ENCODE measurements around the gene CMSS1.

The CMSS1 gene

DNA sequence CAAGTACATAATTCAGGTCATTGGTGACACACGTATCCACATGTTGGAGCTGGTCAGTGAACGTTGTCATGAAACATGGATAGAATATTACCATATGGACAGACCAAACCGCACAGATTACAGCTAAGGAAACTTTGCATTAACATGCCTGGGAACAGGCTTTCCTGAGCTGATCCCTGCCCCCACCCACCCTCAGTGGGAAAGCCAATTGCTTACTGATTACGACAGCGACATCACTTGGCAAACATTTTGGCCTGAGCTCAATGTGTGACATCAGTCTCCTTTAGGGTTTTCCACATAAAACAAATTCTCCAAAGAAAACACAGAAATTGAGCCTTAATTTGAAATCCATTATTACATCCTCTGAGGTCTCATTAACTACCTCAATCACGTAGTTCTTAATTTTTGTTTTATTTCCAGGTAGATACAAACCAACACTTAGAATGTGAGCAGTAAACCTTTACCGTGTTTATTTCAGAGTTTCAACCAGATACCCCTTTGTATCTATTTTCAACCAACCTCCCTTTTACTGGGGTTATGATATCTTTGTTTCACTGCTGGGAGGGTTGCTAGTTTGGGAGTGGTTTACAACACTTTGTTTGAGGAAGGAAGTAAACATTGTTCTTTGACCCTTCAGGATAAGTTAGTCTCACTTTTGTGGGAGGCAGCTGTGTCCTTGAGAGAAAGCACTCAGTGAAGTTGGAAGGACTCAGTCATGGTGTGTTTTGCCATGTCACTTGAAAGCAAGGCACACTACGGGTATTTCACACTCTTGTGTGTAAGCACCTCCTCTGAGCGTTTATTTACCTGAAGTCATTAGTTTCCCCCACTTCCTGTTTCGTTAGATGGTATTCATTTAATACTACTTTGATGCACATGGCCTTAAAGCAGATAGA lies 103.1 kb downstream of the CMSS1 start:
- Histone ChIP-seq H3K9me3 (ENCODE audit: control insufficient read depth, insufficient read depth, low read depth, low read length) (no peaks in the 10 kb centered on the region), H3K4me3 (ENCODE audit: low read depth, low read length) (no peak overlapping the region), H3K36me3 (ENCODE audit: control insufficient read depth in 2 of 2, insufficient read depth in 1 of 2, low read length in 2 of 2) (no peaks in the 10 kb centered on the region), H3K4me1 (ENCODE audit: control insufficient read depth, insufficient read depth, low read length) (peaks cover 3% of the 10 kb centered on the region; the same call in 1 of the 2 replicates), H3K27ac (ENCODE audit: extremely low read depth, low read depth, low read length) (peak overlapping the region; percentile 8)
- POLR2A ChIA-PET = no interaction called here
- CTCF ChIA-PET = no interaction called here
- no peak for TF ChIP-seq ZNF292 (tag by site-specific recombination; IDR thresholded peaks at IDR 0.05; ENCODE audit: borderline replicate concordance, low read depth)
- no peak for TF ChIP-seq ZNF221 (tag by site-specific recombination; IDR thresholded peaks at IDR 0.05; ENCODE audit: borderline replicate concordance)
- no peak for TF ChIP-seq ZNF664 (tag by site-specific recombination; IDR thresholded peaks at IDR 0.05)
- no peak; the same call in 1 of the 2 replicates for TF ChIP-seq ZBTB20 (tag by site-specific recombination; IDR thresholded peaks at IDR 0.05)
- TF ChIP-seq ZNF266 (tag by site-specific recombination; IDR thresholded peaks at IDR 0.05; ENCODE audit: low read depth) = no peak
- TF ChIP-seq, protein P1, sequence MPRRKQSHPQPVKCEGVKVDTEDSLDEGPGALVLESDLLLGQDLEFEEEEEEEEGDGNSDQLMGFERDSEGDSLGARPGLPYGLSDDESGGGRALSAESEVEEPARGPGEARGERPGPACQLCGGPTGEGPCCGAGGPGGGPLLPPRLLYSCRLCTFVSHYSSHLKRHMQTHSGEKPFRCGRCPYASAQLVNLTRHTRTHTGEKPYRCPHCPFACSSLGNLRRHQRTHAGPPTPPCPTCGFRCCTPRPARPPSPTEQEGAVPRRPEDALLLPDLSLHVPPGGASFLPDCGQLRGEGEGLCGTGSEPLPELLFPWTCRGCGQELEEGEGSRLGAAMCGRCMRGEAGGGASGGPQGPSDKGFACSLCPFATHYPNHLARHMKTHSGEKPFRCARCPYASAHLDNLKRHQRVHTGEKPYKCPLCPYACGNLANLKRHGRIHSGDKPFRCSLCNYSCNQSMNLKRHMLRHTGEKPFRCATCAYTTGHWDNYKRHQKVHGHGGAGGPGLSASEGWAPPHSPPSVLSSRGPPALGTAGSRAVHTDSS (tag by site-specific recombination; IDR thresholded peaks at IDR 0.05) = no peak
- TF ChIP-seq, protein P2, sequence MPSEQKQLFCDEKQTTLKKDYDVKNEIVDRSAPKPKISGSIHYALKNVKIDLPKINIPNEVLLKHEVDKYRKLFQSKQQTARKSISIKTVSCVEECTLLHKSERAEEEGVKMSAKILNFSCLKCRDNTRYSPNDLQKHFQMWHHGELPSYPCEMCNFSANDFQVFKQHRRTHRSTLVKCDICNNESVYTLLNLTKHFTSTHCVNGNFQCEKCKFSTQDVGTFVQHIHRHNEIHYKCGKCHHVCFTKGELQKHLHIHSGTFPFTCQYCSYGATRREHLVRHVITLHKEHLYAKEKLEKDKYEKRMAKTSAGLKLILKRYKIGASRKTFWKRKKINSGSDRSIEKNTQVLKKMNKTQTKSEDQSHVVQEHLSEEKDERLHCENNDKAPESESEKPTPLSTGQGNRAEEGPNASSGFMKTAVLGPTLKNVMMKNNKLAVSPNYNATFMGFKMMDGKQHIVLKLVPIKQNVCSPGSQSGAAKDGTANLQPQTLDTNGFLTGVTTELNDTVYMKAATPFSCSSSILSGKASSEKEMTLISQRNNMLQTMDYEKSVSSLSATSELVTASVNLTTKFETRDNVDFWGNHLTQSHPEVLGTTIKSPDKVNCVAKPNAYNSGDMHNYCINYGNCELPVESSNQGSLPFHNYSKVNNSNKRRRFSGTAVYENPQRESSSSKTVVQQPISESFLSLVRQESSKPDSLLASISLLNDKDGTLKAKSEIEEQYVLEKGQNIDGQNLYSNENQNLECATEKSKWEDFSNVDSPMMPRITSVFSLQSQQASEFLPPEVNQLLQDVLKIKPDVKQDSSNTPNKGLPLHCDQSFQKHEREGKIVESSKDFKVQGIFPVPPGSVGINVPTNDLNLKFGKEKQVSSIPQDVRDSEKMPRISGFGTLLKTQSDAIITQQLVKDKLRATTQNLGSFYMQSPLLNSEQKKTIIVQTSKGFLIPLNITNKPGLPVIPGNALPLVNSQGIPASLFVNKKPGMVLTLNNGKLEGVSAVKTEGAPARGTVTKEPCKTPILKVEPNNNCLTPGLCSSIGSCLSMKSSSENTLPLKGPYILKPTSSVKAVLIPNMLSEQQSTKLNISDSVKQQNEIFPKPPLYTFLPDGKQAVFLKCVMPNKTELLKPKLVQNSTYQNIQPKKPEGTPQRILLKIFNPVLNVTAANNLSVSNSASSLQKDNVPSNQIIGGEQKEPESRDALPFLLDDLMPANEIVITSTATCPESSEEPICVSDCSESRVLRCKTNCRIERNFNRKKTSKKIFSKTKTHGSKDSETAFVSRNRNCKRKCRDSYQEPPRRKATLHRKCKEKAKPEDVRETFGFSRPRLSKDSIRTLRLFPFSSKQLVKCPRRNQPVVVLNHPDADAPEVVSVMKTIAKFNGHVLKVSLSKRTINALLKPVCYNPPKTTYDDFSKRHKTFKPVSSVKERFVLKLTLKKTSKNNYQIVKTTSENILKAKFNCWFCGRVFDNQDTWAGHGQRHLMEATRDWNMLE (tag by site-specific recombination; conservative IDR thresholded peaks at IDR 0.05; ENCODE audit: low read depth) = no peak
- TF ChIP-seq ZNF2 (tag by site-specific recombination; IDR thresholded peaks at IDR 0.05) = 0 out of 2 replicates have a peak, but pooled peaks have one; percentile 68
- no peak for TF ChIP-seq ZNF302 (tag by site-specific recombination; IDR thresholded peaks at IDR 0.05; ENCODE audit: low read depth)
- TF ChIP-seq, protein P3, sequence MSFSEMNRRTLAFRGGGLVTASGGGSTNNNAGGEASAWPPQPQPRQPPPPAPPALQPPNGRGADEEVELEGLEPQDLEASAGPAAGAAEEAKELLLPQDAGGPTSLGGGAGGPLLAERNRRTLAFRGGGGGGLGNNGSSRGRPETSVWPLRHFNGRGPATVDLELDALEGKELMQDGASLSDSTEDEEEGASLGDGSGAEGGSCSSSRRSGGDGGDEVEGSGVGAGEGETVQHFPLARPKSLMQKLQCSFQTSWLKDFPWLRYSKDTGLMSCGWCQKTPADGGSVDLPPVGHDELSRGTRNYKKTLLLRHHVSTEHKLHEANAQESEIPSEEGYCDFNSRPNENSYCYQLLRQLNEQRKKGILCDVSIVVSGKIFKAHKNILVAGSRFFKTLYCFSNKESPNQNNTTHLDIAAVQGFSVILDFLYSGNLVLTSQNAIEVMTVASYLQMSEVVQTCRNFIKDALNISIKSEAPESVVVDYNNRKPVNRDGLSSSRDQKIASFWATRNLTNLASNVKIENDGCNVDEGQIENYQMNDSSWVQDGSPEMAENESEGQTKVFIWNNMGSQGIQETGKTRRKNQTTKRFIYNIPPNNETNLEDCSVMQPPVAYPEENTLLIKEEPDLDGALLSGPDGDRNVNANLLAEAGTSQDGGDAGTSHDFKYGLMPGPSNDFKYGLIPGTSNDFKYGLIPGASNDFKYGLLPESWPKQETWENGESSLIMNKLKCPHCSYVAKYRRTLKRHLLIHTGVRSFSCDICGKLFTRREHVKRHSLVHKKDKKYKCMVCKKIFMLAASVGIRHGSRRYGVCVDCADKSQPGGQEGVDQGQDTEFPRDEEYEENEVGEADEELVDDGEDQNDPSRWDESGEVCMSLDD (tag by site-specific recombination; IDR thresholded peaks at IDR 0.05) = no peak
- TF ChIP-seq ZNF785 (tag by site-specific recombination; IDR thresholded peaks at IDR 0.05) = no peak
- TF ChIP-seq ZEB2 (tag by site-specific recombination; IDR thresholded peaks at IDR 0.05) = 0 out of 2 replicates have a peak, but pooled peaks have one; percentile 69
- TF ChIP-seq ZNF433 (tag by site-specific recombination; IDR thresholded peaks at IDR 0.05; ENCODE audit: low read depth) = no peak
- TF ChIP-seq ZNF16 (tag by site-specific recombination; IDR thresholded peaks at IDR 0.05; ENCODE audit: low read depth) = no peak
- no peak for TF ChIP-seq PRDM1 (tag by site-specific recombination; IDR thresholded peaks at IDR 0.05)
- TF ChIP-seq ZNF274 (IDR thresholded peaks at IDR 0.05; ENCODE audit: low read length) = no peak
- no peak for TF ChIP-seq ZNF274 (tag by site-specific recombination; IDR thresholded peaks at IDR 0.05; ENCODE audit: borderline replicate concordance)
- peak; percentile 87 for TF ChIP-seq ZNF629 (tag by site-specific recombination; IDR thresholded peaks at IDR 0.05)
- TF ChIP-seq ZNF600 (tag by site-specific recombination; IDR thresholded peaks at IDR 0.05) = no peak
- TF ChIP-seq, protein P4, sequence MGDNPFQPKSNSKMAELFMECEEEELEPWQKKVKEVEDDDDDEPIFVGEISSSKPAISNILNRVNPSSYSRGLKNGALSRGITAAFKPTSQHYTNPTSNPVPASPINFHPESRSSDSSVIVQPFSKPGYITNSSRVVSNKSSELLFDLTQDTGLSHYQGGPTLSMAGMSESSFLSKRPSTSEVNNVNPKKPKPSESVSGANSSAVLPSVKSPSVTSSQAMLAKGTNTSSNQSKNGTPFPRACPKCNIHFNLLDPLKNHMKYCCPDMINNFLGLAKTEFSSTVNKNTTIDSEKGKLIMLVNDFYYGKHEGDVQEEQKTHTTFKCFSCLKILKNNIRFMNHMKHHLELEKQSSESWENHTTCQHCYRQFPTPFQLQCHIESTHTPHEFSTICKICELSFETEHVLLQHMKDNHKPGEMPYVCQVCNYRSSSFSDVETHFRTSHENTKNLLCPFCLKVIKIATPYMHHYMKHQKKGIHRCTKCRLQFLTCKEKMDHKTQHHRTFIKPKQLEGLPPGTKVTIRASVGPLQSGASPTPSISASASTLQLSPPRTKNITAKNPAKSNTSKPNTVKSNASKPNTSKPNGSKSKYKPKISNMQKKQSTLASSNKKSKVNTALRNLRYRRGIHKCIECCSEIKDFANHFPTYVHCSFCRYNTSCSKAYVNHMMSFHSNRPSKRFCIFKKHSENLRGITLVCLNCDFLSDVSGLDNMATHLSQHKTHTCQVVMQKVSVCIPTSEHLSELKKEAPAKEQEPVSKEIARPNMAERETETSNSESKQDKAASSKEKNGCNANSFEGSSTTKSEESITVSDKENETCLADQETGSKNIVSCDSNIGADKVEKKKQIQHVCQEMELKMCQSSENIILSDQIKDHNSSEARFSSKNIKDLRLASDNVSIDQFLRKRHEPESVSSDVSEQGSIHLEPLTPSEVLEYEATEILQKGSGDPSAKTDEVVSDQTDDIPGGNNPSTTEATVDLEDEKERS (tag by site-specific recombination; IDR thresholded peaks at IDR 0.05) = no peak
- no peak for TF ChIP-seq HOXA7 (CRISPR knock-in tag; IDR thresholded peaks at IDR 0.05; ENCODE audit: borderline replicate concordance)
- no peak for TF ChIP-seq ZNF544 (tag by site-specific recombination; IDR thresholded peaks at IDR 0.05)
- no peak for TF ChIP-seq ZNF701 (tag by site-specific recombination; IDR thresholded peaks at IDR 0.05)
- no peak for TF ChIP-seq GLIS2 (tag by site-specific recombination; IDR thresholded peaks at IDR 0.05)
- no peak for TF ChIP-seq ZNF404 (tag by site-specific recombination; IDR thresholded peaks at IDR 0.05)
- no peak for TF ChIP-seq ZNF354C (tag by site-specific recombination; IDR thresholded peaks at IDR 0.05; ENCODE audit: borderline replicate concordance, low read depth)
